KMS-11 (cell line): ENCODE data around the gene LSAMP.

Experiments
- H2AFZ ChIP-seq: fragments of 200-600 bp; sonication (generic); 2 replicates; pipeline ENCODE4 v1.6.1; 2016; ENCODE audit warnings: antibody characterized with exemption, mixed run types, low read depth
- H3K27ac ChIP-seq: fragments of 200-600 bp; sonication (generic); 2 replicates; pipeline ENCODE4 v1.6.1; 2016; ENCODE audit warnings: mild to moderate bottlenecking, mixed run types
- H3K27me3 ChIP-seq: fragments of 200-600 bp; sonication (generic); 2 replicates; pipeline ENCODE4 v1.6.1; 2017; ENCODE audit warnings: mild to moderate bottlenecking, low read depth, mixed run types, moderate library complexity; ENCODE audit not compliant: insufficient read depth
- H3K36me3 ChIP-seq: fragments of 200-600 bp; sonication (generic); 2 replicates; pipeline ENCODE4 v1.6.1; 2017; ENCODE audit warnings: mild to moderate bottlenecking, mixed run types; ENCODE audit not compliant: insufficient read depth
- H3K4me1 ChIP-seq: fragments of 200-600 bp; sonication (generic); 2 replicates; pipeline ENCODE4 v1.6.1; 2016; ENCODE audit warnings: mild to moderate bottlenecking, low read depth, mixed run types; ENCODE audit not compliant: poor library complexity, severe bottlenecking
- H3K4me2 ChIP-seq: fragments of 200-600 bp; sonication (generic); 2 replicates; pipeline ENCODE4 v1.7.0; 2016; ENCODE audit warnings: mild to moderate bottlenecking, mixed run types
- H3K4me3 ChIP-seq: fragments of 200-600 bp; sonication (generic); IDR thresholded peaks from 2 replicates; pipeline ENCODE4 v1.6.1; 2017; ENCODE audit warnings: low read depth, low read length, mixed read lengths; ENCODE audit not compliant: insufficient read depth
- H3K79me2 ChIP-seq: fragments of 200-600 bp; sonication (generic); 2 replicates; pipeline ENCODE4 v1.6.1; 2016; ENCODE audit warnings: low read depth, mixed run types; ENCODE audit not compliant: insufficient read depth
- H3K9ac ChIP-seq: fragments of 200-600 bp; sonication (generic); 2 replicates; pipeline ENCODE4 v1.6.1; 2016; ENCODE audit warnings: mild to moderate bottlenecking, mixed run types
- H4K20me1 ChIP-seq: fragments of 200-600 bp; sonication (generic); 2 replicates; pipeline ENCODE4 v1.6.1; 2016; ENCODE audit warnings: mild to moderate bottlenecking, mixed run types; ENCODE audit not compliant: insufficient read depth
- CTCF ChIP-seq: fragments of 200-600 bp; sonication (generic); conservative IDR thresholded peaks from 2 replicates; pipeline ENCODE4 v1.6.1; 2017; ENCODE audit warnings: low read depth, mild to moderate bottlenecking, antibody characterized with exemption, low read length, moderate library complexity, mixed read lengths

Gene LSAMP

GRCh38 chr3:115891006-115891636 lies 554.2 kb downstream of the LSAMP start:
- no peak for TF ChIP-seq CTCF
- H4K20me1 ChIP-seq: no peaks in the 10 kb centered on the region
- H3K4me2 ChIP-seq: no peak overlapping the region
- no peak overlapping the region for H2AFZ ChIP-seq
- H3K27me3 ChIP-seq: no peaks in the 10 kb centered on the region
- no peak overlapping the region for H3K4me3 ChIP-seq
- no peaks in the 10 kb centered on the region for H3K79me2 ChIP-seq
- H3K4me1 ChIP-seq: no peaks in the 10 kb centered on the region
- no peak overlapping the region for H3K9ac ChIP-seq
- H3K36me3 ChIP-seq: no peaks in the 10 kb centered on the region
- no peak overlapping the region for H3K27ac ChIP-seq

- Histone ChIP-seq H3K27ac (no peak overlapping the region), H3K4me3 (no peak overlapping the region), H3K4me1 (no peaks in the 10 kb centered on the region), H4K20me1 (no peaks in the 10 kb centered on the region), H3K4me2 (no peak overlapping the region), H3K27me3 (no peaks in the 10 kb centered on the region), H3K9ac (no peak overlapping the region), H3K36me3 (no peaks in the 10 kb centered on the region), H2AFZ (no peak overlapping the region), H3K79me2 (no peaks in the 10 kb centered on the region)
- no peak for TF ChIP-seq CTCF
Observed at GRCh38 chr3:115890579-115890978, 554.7 kb downstream of the LSAMP start.

- Histone ChIP-seq H3K36me3 (no peaks in the 10 kb centered on the region), H3K4me3 (no peak overlapping the region), H3K27ac (no peak overlapping the region), H4K20me1 (no peaks in the 10 kb centered on the region), H3K4me2 (no peak overlapping the region), H3K9ac (no peak overlapping the region), H3K27me3 (no peaks in the 10 kb centered on the region), H3K4me1 (no peaks in the 10 kb centered on the region), H2AFZ (no peak overlapping the region), H3K79me2 (no peaks in the 10 kb centered on the region)
- no peak for TF ChIP-seq CTCF
Observed at GRCh38 chr3:115885621-115886020, 559.7 kb downstream of the LSAMP start.

GRCh38 chr3:115877615-115877899 lies 567.7 kb downstream of the LSAMP start:
- Histone ChIP-seq H3K4me3 (no peak overlapping the region), H3K4me2 (no peak overlapping the region), H3K27me3 (no peaks in the 10 kb centered on the region), H2AFZ (no peak overlapping the region), H4K20me1 (no peaks in the 10 kb centered on the region), H3K36me3 (no peaks in the 10 kb centered on the region), H3K4me1 (no peaks in the 10 kb centered on the region), H3K27ac (no peak overlapping the region), H3K79me2 (no peaks in the 10 kb centered on the region), H3K9ac (no peak overlapping the region)
- no peak for TF ChIP-seq CTCF
